Endothelial cell of umbilical vein (primary cell): ENCODE data around the gene RLN1. TPM values are rescaled to one million over a fixed set of nuclear protein-coding genes. Genes with fewer than 3 reads are reported as not detected.

Experiments used
- BruUV-seq: library from RNA; stranded (reverse); fragments of 400-500 nt; replicated peaks from 2 replicates; lab custom pipeline; 2021; lab: Mats Ljungman, UMichigan
- CTCF ChIA-PET: fragments of 300-600, 350-600 bp; sonication (Branson Sonifier 250); formaldehyde crosslinking; loops from one replicate; lab custom pipeline; 2021; ENCODE audit warnings: antibody characterized with exemption, inconsistent platforms; lab: Charles Lee
- POLR2A ChIA-PET: fragments of 300-600, 350-600 bp; sonication (Branson Sonifier 250); formaldehyde crosslinking; loops from one replicate; lab custom pipeline; 2021; ENCODE audit warnings: antibody characterized with exemption, inconsistent platforms; lab: Charles Lee
- DNase-seq: peaks from one replicate; pipeline ENCODE4 v3.0.0-alpha.2; 2011; ENCODE audit warnings: low read depth, low spot score
- FAIRE-seq: peaks from 2 replicates; lab custom pipeline; 2011; peaks lifted over from hg19 to GRCh38; lab: Jason Lieb, UNC
- H2AFZ ChIP-seq: 2 replicates; pipeline ENCODE4 v1.6.0; 2012; ENCODE audit warnings: low read depth, low read length, control low read depth, inconsistent platforms
- H3K27ac ChIP-seq: 2 replicates; pipeline ENCODE4 v1.5.1; 2011; ENCODE audit warnings: low read depth, mild to moderate bottlenecking, control low read depth, low read length, moderate library complexity; ENCODE audit not compliant: insufficient read depth
- H3K27me3 ChIP-seq, 2 experiments: 2 replicates each; pipeline versions ENCODE4 v1.6.0 to v1.6.1; 2011; ENCODE audit warnings: low read length in 2 of 2, mixed read lengths in 1 of 2; ENCODE audit not compliant: control insufficient read depth in 2 of 2, insufficient read depth in 2 of 2
- H3K36me3 ChIP-seq, 2 experiments: 2 replicates in 1 of 2; 3 replicates in 1 of 2; pipeline ENCODE4 v1.5.1; 2011; ENCODE audit warnings: low read length in 2 of 2, mild to moderate bottlenecking in 1 of 2, moderate library complexity in 1 of 2; ENCODE audit not compliant: control insufficient read depth in 2 of 2, insufficient read depth in 2 of 2; ENCODE audit errors: extremely low read depth in 1 of 2
- H3K4me1 ChIP-seq: 3 replicates; pipeline ENCODE4 v1.5.1; 2011; ENCODE audit warnings: mild to moderate bottlenecking, low read length; ENCODE audit not compliant: control insufficient read depth, insufficient read depth; ENCODE audit errors: extremely low read depth
- H3K4me2 ChIP-seq: 2 replicates; pipeline ENCODE4 v1.6.1; 2011; ENCODE audit warnings: low read length, control low read depth, mixed read lengths; ENCODE audit not compliant: insufficient read depth
- H3K4me3 ChIP-seq, 3 experiments: fragments of 200-600 bp in 1 of 3; sonication (generic), shearing (Covaris generic) in 1 of 3; replicated peaks in 1 of 3; 2 replicates each; pipeline ENCODE4 v1.5.1; 2011 to 2016; ENCODE audit warnings: control low read depth in 3 of 3, low read length in 3 of 3, mild to moderate bottlenecking in 2 of 3, inconsistent platforms in 1 of 3, low read depth in 1 of 3, moderate library complexity in 1 of 3; ENCODE audit not compliant: insufficient read depth in 1 of 3
- H3K79me2 ChIP-seq: 2 replicates; pipeline ENCODE4 v1.6.0; 2012; ENCODE audit warnings: low read length, inconsistent platforms; ENCODE audit not compliant: control insufficient read depth, insufficient read depth
- H3K9ac ChIP-seq: replicated peaks from 2 replicates; pipeline ENCODE3; 2011; ENCODE audit warnings: low read length, control low read depth; ENCODE audit not compliant: insufficient read depth; ENCODE audit errors: extremely low read depth
- H3K9me1 ChIP-seq: replicated peaks from 3 replicates; pipeline ENCODE4 v1.6.0; 2011; ENCODE audit warnings: mild to moderate bottlenecking, low read length; ENCODE audit not compliant: control insufficient read depth, insufficient read depth; ENCODE audit errors: extremely low read depth
- H3K9me3 ChIP-seq: replicated peaks from 2 replicates; pipeline ENCODE4 v1.5.1; 2012; ENCODE audit warnings: low read length, inconsistent platforms; ENCODE audit not compliant: control insufficient read depth, insufficient read depth
- H4K20me1 ChIP-seq: replicated peaks from 2 replicates; pipeline ENCODE3; 2011; ENCODE audit warnings: mild to moderate bottlenecking, low read length; ENCODE audit not compliant: control insufficient read depth, insufficient read depth; ENCODE audit errors: extremely low read depth
- EZH2 ChIP-seq: IDR thresholded peaks from 2 replicates; pipeline ENCODE4 v1.6.1; 2012; ENCODE audit warnings: borderline replicate concordance, low read depth, mild to moderate bottlenecking, moderate library complexity, low read length, inconsistent platforms; ENCODE audit not compliant: severe bottlenecking
- FOS ChIP-seq: IDR thresholded peaks from 2 replicates; pipeline ENCODE4 v1.6.1; 2011; ENCODE audit warnings: mild to moderate bottlenecking, low read length, moderate library complexity, borderline replicate concordance; ENCODE audit not compliant: insufficient read depth
- GATA2 ChIP-seq: IDR thresholded peaks from 2 replicates; pipeline ENCODE4 v1.7.0; 2011; ENCODE audit warnings: low read depth, mild to moderate bottlenecking, moderate library complexity, mixed read lengths, low read length; ENCODE audit not compliant: insufficient read length, insufficient read depth
- JUN ChIP-seq: IDR thresholded peaks from 2 replicates; pipeline ENCODE4 v1.6.1; 2011; ENCODE audit warnings: borderline replicate concordance, low read depth; ENCODE audit not compliant: insufficient read length, insufficient read depth
- POLR2A ChIP-seq: IDR thresholded peaks from 2 replicates; pipeline ENCODE4 v1.6.1; 2012; ENCODE audit warnings: low read depth, mild to moderate bottlenecking, control low read depth, low read length
- POLR2AphosphoS5 ChIP-seq: IDR thresholded peaks from 2 replicates; pipeline ENCODE4 v1.6.1; 2012; ENCODE audit warnings: low read depth, mild to moderate bottlenecking, control low read depth, low read length, moderate library complexity; ENCODE audit not compliant: insufficient read depth
- dilution Hi-C: fragments of 300-500 bp; cut with MboI; formaldehyde crosslinking; loops from one replicate; pipeline ENCODE4 v1.15.0; 2019; ENCODE audit warnings: low sequenced_read_pairs; ENCODE audit not compliant: extremely low pct_ligation_motif_present
- intact Hi-C: fragments of 100-400 bp; cut with micrococcal nuclease; formaldehyde crosslinking; loops from one replicate; pipeline ENCODE4 v1.10.0; 2022
- polyA plus RNA-seq, 4 experiments: library from polyadenylated mRNA; depleted of rRNA in 3 of 4; stranded (reverse) in 3 of 4; unstranded in 1 of 4; fragments of >200 nt; gene quantifications; 2 replicates each; pipeline versions ENCODE4 v1.2.1 to v1.2.3, GENCODE V29; 2011 to 2012; ENCODE audit warnings: missing spikeins in 1 of 4
- small RNA-seq: library from RNA; depleted of rRNA; stranded (forward); fragments of <200 nt; gene quantifications from one replicate; pipeline ENCODE3, GENCODE V24; 2012; ENCODE audit warnings: low replicate concordance, low read depth; ENCODE audit not compliant: insufficient read depth, insufficient read length
- total RNA-seq: library from RNA; stranded (reverse); gene quantifications from 2 replicates; pipeline ENCODE4 v1.2.3, GENCODE V29; 2021

The RLN1 gene
- total and polyA plus RNA-seq, 2 donors (not counting 3 experiments of a cell fraction or from before 2014, with no cell fraction given): not detected

DNA sequence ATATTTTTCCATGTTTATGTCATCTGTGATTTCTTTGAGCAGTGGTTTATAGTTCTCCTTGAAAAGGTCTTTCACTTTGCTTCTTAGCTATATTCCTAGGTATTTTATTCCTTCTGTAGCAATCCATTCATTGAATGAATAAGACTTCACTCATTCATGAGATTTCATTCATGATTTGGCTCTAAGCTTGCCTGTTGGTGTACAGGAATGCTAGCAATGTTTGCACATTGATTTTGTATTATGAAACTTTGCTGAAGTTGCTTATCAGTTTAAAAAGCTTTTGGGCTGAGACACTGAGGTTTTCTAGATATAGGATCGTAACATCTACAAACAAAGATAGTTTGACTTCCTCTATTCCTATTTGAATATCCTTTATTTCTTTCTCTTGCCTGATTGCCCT is 51.1 kb downstream of the RLN1 start:
- POLR2A ChIA-PET: no interaction called here

DNA sequence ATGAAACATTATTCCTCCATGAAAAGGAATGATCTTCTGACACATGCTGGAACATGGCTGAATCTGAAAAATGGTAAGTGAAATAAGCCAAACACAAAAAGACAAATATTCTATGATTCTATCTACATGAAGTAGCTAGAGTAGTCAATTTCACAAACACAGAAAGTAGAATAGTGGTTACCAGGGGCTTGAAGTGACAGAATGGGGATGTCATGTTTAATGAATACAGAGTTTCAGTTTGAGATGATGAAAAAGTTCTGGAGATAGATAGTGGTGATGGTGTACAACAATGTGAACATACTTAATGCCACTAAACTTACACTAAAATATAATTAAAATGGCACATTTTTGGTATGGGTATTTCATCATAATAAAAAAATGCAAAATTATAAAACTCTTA is 53.4 kb downstream of the RLN1 start:
- Histone ChIP-seq H2AFZ (no peak overlapping the region), H3K9me3 (no peaks in the 10 kb centered on the region), H3K4me1 (no peaks in the 10 kb centered on the region), H3K9ac (no peak overlapping the region), H3K4me2 (no peak overlapping the region), H3K9me1 (no peaks in the 10 kb centered on the region), H3K27me3 (peaks cover 0 to 3% of the 10 kb centered on the region in 2 experiments), H3K4me3 (no peak overlapping the region), H3K36me3 (no peaks in the 10 kb centered on the region), H3K27ac (no peak overlapping the region), H4K20me1 (no peaks in the 10 kb centered on the region), H3K79me2 (no peaks in the 10 kb centered on the region)
- no peak for TF ChIP-seq GATA2
- no peak for TF ChIP-seq JUN
- TF ChIP-seq EZH2: no peak
- TF ChIP-seq POLR2A: no peak
- TF ChIP-seq POLR2AphosphoS5: no peak
- DNase-seq (no peak), FAIRE-seq (no peak)
- BruUV-seq: no TSS peak
- CTCF ChIA-PET: no interaction called here
- intact Hi-C loops: no loop called here
- POLR2A ChIA-PET: no interaction called here
- dilution Hi-C loops: no loop called here

More for the DNA sequence above, 51.1 kb downstream of the RLN1 start:
- TF ChIP-seq FOS: no peak
- TF ChIP-seq GATA2: no peak
- TF ChIP-seq EZH2: no peak
- dilution Hi-C loops: no loop called here
- Histone ChIP-seq H3K9me3 (no peaks in the 10 kb centered on the region), H3K9ac (no peak overlapping the region), H2AFZ (no peak overlapping the region), H3K27ac (no peak overlapping the region), H3K79me2 (no peaks in the 10 kb centered on the region), H3K36me3 (no peaks in the 10 kb centered on the region), H4K20me1 (no peaks in the 10 kb centered on the region), H3K9me1 (no peaks in the 10 kb centered on the region), H3K4me2 (no peak overlapping the region), H3K27me3 (peaks cover 2 to 3% of the 10 kb centered on the region in 2 experiments), H3K4me3 (no peak overlapping the region), H3K4me1 (no peaks in the 10 kb centered on the region)
- intact Hi-C loops: no loop called here
- BruUV-seq: no TSS peak
- FAIRE-seq (no peak), DNase-seq (no peak)
- CTCF ChIA-PET: no interaction called here

Small RNA genes within 50 kb of the gene (small RNA-seq; reads per million reads assigned to genes)
- gene AL135786.1 (not detected), gene HMGN2P31 (not detected)

Other genes starting within 250 kb of the RLN1 start
- not detected in 2 replicates for gene INSL6, start 154.2 kb downstream of the RLN1 start, total RNA-seq
- not detected in 2 replicates for gene INSL6, start 154.2 kb downstream of the RLN1 start, polyA plus RNA-seq
- not detected in 2 replicates for gene INSL4, start 108.5 kb downstream of the RLN1 start, total RNA-seq
- not detected in 2 replicates for gene INSL4, start 108.5 kb downstream of the RLN1 start, polyA plus RNA-seq
- 0.48 TPM in 1 of 2 replicates, not detected in the other for gene RLN2, start 35.2 kb downstream of the RLN1 start, total RNA-seq
- gene RLN2, start 35.2 kb downstream of the RLN1 start, polyA plus RNA-seq: 0.41 and 0.43 TPM in 2 replicates
- gene PLGRKT, start 98.0 kb upstream of the RLN1 start, total RNA-seq: 20.3 and 21.2 TPM in 2 replicates
- 3.3 and 3.8 TPM in 2 replicates for gene PLGRKT, start 98.0 kb upstream of the RLN1 start, polyA plus RNA-seq
- 26.8 and 29.7 TPM in 2 replicates for gene CD274, start 110.7 kb upstream of the RLN1 start, total RNA-seq
- 25.4 and 27.9 TPM in 2 replicates for gene CD274, start 110.7 kb upstream of the RLN1 start, polyA plus RNA-seq
- 9.5 and 9.7 TPM in 2 replicates for gene PDCD1LG2, start 170.7 kb upstream of the RLN1 start, total RNA-seq
- 7.9 and 9.6 TPM in 2 replicates for gene PDCD1LG2, start 170.7 kb upstream of the RLN1 start, polyA plus RNA-seq